SK-N-SH (cell line): ENCODE measurements around the gene BBOX1. TPM values are rescaled to one million over a fixed set of nuclear protein-coding genes. Genes with fewer than 3 reads are reported as not detected.

Experiments
- CTCF ChIA-PET: fragments of 300-600, 350-600 bp; formaldehyde crosslinking; extraction: SDS; loops from one replicate; lab custom pipeline; 2021; lab: Yijun Ruan, JAX
- POLR2A ChIA-PET: fragments of 350-600 bp; sonication (Branson Sonifier 250); formaldehyde crosslinking; extraction: SDS; loops from one replicate; lab custom pipeline; 2020; ENCODE audit warnings: antibody characterized with exemption, inconsistent platforms; lab: Yijun Ruan, JAX
- DNase-seq: peaks from one replicate; pipeline ENCODE4 v3.0.0; 2012
- H2AFZ ChIP-seq: fragments of 200-600 bp; sonication (generic); 2 replicates; pipeline ENCODE4 v1.8.1; 2016; ENCODE audit warnings: antibody characterized with exemption, mild to moderate bottlenecking, low read depth
- H3F3A ChIP-seq: fragments of 200-600 bp; sonication (generic); replicated peaks from 2 replicates; pipeline ENCODE3; 2016; ENCODE audit warnings: antibody characterized with exemption, mild to moderate bottlenecking; ENCODE audit not compliant: insufficient read depth
- H3K27ac ChIP-seq, 2 experiments: fragments of 200-500 bp in 1 of 2; fragments of 200-600 bp in 1 of 2; sonication (Bioruptor generic) in 1 of 2; sonication (generic), shearing (Covaris generic) in 1 of 2; 2 replicates each; pipeline versions ENCODE4 v1.5.1 to v1.6.1; 2014 to 2016; ENCODE audit warnings: low read depth in 2 of 2, inconsistent platforms in 1 of 2, low read length in 1 of 2, mild to moderate bottlenecking in 1 of 2, mixed read lengths in 1 of 2
- H3K27me3 ChIP-seq: fragments of 200-600 bp; sonication (generic), shearing (Covaris generic); 2 replicates; pipeline ENCODE4 v1.6.1; 2016; ENCODE audit warnings: mixed run types; ENCODE audit not compliant: insufficient read depth
- H3K36me3 ChIP-seq, 2 experiments: fragments of 200-500 bp in 1 of 2; fragments of 200-600 bp in 1 of 2; sonication (Bioruptor generic) in 1 of 2; sonication (generic) in 1 of 2; replicated peaks in 1 of 2; 2 replicates each; pipeline versions ENCODE3 to v1.5.1; 2014 to 2016; ENCODE audit warnings: low read length in 1 of 2, mild to moderate bottlenecking in 1 of 2; ENCODE audit not compliant: insufficient read depth in 2 of 2, control insufficient read depth in 1 of 2
- H3K4me1 ChIP-seq, 2 experiments: fragments of 200-500 bp in 1 of 2; fragments of 200-600 bp in 1 of 2; sonication (Bioruptor generic) in 1 of 2; sonication (generic), shearing (Covaris generic) in 1 of 2; 2 replicates each; pipeline versions ENCODE4 v1.5.1 to v1.6.1; 2014 to 2016; ENCODE audit warnings: low read depth in 1 of 2, low read length in 1 of 2, mixed run types in 1 of 2; ENCODE audit not compliant: insufficient read depth in 2 of 2, control insufficient read depth in 1 of 2
- H3K4me2 ChIP-seq: fragments of 200-600 bp; sonication (generic), shearing (Covaris generic); 2 replicates; pipeline ENCODE4 v1.6.1; 2017; ENCODE audit warnings: mixed run types
- H3K4me3 ChIP-seq, 2 experiments: fragments of 200-500 bp in 1 of 2; fragments of 200-600 bp in 1 of 2; sonication (Bioruptor generic) in 1 of 2; sonication (generic), shearing (Covaris generic) in 1 of 2; 2 replicates each; pipeline versions ENCODE4 v1.5.1 to v1.8.1; 2014 to 2016; ENCODE audit warnings: low read depth in 2 of 2, inconsistent platforms in 1 of 2, low read length in 1 of 2, mild to moderate bottlenecking in 1 of 2, mixed read lengths in 1 of 2, moderate library complexity in 1 of 2
- H3K79me2 ChIP-seq: fragments of 200-600 bp; sonication (generic); 2 replicates; pipeline ENCODE4 v1.8.1; 2017; ENCODE audit warnings: mild to moderate bottlenecking; ENCODE audit not compliant: insufficient read depth
- H3K9ac ChIP-seq: fragments of 200-600 bp; sonication (generic); 2 replicates; pipeline ENCODE4 v1.6.1; 2017; ENCODE audit warnings: mixed run types
- H3K9me2 ChIP-seq: fragments of 200-600 bp; sonication (generic); 2 replicates; pipeline ENCODE4 v1.6.1; 2017; ENCODE audit warnings: mixed run types
- H3K9me3 ChIP-seq: fragments of 200-600 bp; sonication (generic); 2 replicates; pipeline ENCODE4 v1.6.1; 2017; ENCODE audit warnings: mixed run types, mild to moderate bottlenecking, moderate library complexity
- H4K20me1 ChIP-seq: fragments of 200-600 bp; sonication (generic); 2 replicates; pipeline ENCODE4 v1.6.1; 2017; ENCODE audit warnings: mild to moderate bottlenecking, mixed run types; ENCODE audit not compliant: insufficient read depth
- ELF1 ChIP-seq: IDR thresholded peaks from 2 replicates; pipeline ENCODE4 v1.4.0; 2012
- FOSL2 ChIP-seq: IDR thresholded peaks from 2 replicates; pipeline ENCODE4 v1.4.0; 2012; ENCODE audit warnings: low read depth, mild to moderate bottlenecking, moderate library complexity, borderline replicate concordance
- FOXJ3 ChIP-seq: sonication (generic); formaldehyde crosslinking; IDR thresholded peaks from 2 replicates; pipeline ENCODE4 v1.5.1; 2020; ENCODE audit warnings: mild to moderate bottlenecking, missing genetic modification reagents
- FOXM1 ChIP-seq: IDR thresholded peaks from 2 replicates; pipeline ENCODE4 v1.4.0; 2012; ENCODE audit warnings: low read depth, mild to moderate bottlenecking
- GABPA ChIP-seq: IDR thresholded peaks from 2 replicates; pipeline ENCODE4 v1.4.0; 2012; ENCODE audit warnings: low read depth, mild to moderate bottlenecking
- JUND ChIP-seq: IDR thresholded peaks from 2 replicates; pipeline ENCODE4 v1.4.0; 2012
- MAX ChIP-seq: IDR thresholded peaks from 2 replicates; pipeline ENCODE4 v1.4.0; 2012; ENCODE audit warnings: low read depth
- MEF2A ChIP-seq: IDR thresholded peaks from 2 replicates; pipeline ENCODE4 v1.4.0; 2012; ENCODE audit warnings: low read depth, borderline replicate concordance
- NFIC ChIP-seq: IDR thresholded peaks from 2 replicates; pipeline ENCODE4 v1.4.0; 2012; ENCODE audit warnings: borderline replicate concordance
- POLR2AphosphoS5 ChIP-seq: IDR thresholded peaks from 2 replicates; pipeline ENCODE4 v1.6.1; 2012; ENCODE audit warnings: low read depth, low read length
- RFX5 ChIP-seq: IDR thresholded peaks from 2 replicates; pipeline ENCODE4 v1.6.1; 2012; ENCODE audit warnings: mild to moderate bottlenecking, improper control_type of control experiment, low read length
- RXRA ChIP-seq: IDR thresholded peaks from 2 replicates; pipeline ENCODE4 v1.4.0; 2012; ENCODE audit warnings: low read depth, mild to moderate bottlenecking, borderline replicate concordance
- TAF1 ChIP-seq: IDR thresholded peaks from 2 replicates; pipeline ENCODE4 v1.6.1; 2012; ENCODE audit warnings: low read depth, mild to moderate bottlenecking, low read length, moderate library complexity, borderline replicate concordance
- YY1 ChIP-seq: IDR thresholded peaks from 2 replicates; pipeline ENCODE4 v1.4.0; 2012; ENCODE audit warnings: low read depth, mild to moderate bottlenecking
- WGBS: methylation state at CpG from one replicate; pipeline ENCODE4 v1.1.6; 2017; ENCODE audit warnings: low lambda C conversion rate; 5-methylcytosine and 5-hydroxymethylcytosine counted together
- polyA plus RNA-seq, 3 experiments: library from polyadenylated mRNA; depleted of rRNA; stranded (reverse); fragments of >200 nt; gene quantifications; 2 replicates each; pipeline ENCODE4 v1.2.3, GENCODE V29; 2012
- TF ChIP-seq, protein P1 (sequence below): IDR thresholded peaks from 2 replicates; pipeline ENCODE4 v1.4.0; 2012; ENCODE audit warnings: low read depth, borderline replicate concordance
- TF ChIP-seq, protein P2 (sequence below): fragments of 200-600 bp; sonication (generic); IDR thresholded peaks from 2 replicates; pipeline ENCODE4 v1.6.1; 2017; ENCODE audit warnings: antibody characterized with exemption, mild to moderate bottlenecking, moderate library complexity
- TF ChIP-seq, protein P3 (sequence below): IDR thresholded peaks from 2 replicates; pipeline ENCODE4 v1.4.0; 2012; ENCODE audit warnings: low read depth, borderline replicate concordance
- TF ChIP-seq, protein P4 (sequence below): IDR thresholded peaks from 2 replicates; pipeline ENCODE4 v1.6.1; 2012; ENCODE audit warnings: mild to moderate bottlenecking, low read depth, low read length, moderate library complexity

The BBOX1 gene
- polyA plus RNA-seq, 1 of the 3 experiments (the other 2 are of a cell fraction) = 0.02 TPM

- Histone ChIP-seq H3K9ac (no peak overlapping the region), H4K20me1 (no peaks in the 10 kb centered on the region), H3K27me3 (no peaks in the 10 kb centered on the region), H3K36me3 (no peaks in the 10 kb centered on the region), H3K4me3 (no peak overlapping the region), H3K4me2 (no peak overlapping the region), H3K79me2 (no peaks in the 10 kb centered on the region), H3F3A (peaks cover 4% of the 10 kb centered on the region), H2AFZ (no peak overlapping the region), H3K9me2 (no peaks in the 10 kb centered on the region), H3K9me3 (no peaks in the 10 kb centered on the region), H3K4me1 (no peaks in the 10 kb centered on the region)
- DNase-seq = no peak
- WGBS = 11% methylated on average over 2 of the region's 2 CpGs
- CTCF ChIA-PET = interaction anchor here (0.9 to 1.7 kb wide), 3 partner anchors 20 to 413 kb away, joined by 3 to 9 read pairs (median 7); no protein-coding TSS in a partner anchor
- POLR2A ChIA-PET = no interaction called here
- TF ChIP-seq NFIC = no peak
- TF ChIP-seq, protein P1, sequence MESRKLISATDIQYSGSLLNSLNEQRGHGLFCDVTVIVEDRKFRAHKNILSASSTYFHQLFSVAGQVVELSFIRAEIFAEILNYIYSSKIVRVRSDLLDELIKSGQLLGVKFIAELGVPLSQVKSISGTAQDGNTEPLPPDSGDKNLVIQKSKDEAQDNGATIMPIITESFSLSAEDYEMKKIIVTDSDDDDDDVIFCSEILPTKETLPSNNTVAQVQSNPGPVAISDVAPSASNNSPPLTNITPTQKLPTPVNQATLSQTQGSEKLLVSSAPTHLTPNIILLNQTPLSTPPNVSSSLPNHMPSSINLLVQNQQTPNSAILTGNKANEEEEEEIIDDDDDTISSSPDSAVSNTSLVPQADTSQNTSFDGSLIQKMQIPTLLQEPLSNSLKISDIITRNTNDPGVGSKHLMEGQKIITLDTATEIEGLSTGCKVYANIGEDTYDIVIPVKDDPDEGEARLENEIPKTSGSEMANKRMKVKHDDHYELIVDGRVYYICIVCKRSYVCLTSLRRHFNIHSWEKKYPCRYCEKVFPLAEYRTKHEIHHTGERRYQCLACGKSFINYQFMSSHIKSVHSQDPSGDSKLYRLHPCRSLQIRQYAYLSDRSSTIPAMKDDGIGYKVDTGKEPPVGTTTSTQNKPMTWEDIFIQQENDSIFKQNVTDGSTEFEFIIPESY = no peak
- TF ChIP-seq, protein P2, sequence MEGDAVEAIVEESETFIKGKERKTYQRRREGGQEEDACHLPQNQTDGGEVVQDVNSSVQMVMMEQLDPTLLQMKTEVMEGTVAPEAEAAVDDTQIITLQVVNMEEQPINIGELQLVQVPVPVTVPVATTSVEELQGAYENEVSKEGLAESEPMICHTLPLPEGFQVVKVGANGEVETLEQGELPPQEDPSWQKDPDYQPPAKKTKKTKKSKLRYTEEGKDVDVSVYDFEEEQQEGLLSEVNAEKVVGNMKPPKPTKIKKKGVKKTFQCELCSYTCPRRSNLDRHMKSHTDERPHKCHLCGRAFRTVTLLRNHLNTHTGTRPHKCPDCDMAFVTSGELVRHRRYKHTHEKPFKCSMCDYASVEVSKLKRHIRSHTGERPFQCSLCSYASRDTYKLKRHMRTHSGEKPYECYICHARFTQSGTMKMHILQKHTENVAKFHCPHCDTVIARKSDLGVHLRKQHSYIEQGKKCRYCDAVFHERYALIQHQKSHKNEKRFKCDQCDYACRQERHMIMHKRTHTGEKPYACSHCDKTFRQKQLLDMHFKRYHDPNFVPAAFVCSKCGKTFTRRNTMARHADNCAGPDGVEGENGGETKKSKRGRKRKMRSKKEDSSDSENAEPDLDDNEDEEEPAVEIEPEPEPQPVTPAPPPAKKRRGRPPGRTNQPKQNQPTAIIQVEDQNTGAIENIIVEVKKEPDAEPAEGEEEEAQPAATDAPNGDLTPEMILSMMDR = no peak
- no peak for TF ChIP-seq POLR2AphosphoS5
- TF ChIP-seq JUND = no peak
- no peak for TF ChIP-seq FOXM1
- TF ChIP-seq FOXJ3 (CRISPR knock-in tag) = no peak
- no peak for TF ChIP-seq MAX
- no peak for TF ChIP-seq YY1
- no peak for TF ChIP-seq RFX5
- TF ChIP-seq ELF1 = no peak
- no peak for TF ChIP-seq TAF1
- TF ChIP-seq GABPA = no peak
- no peak for TF ChIP-seq FOSL2
- TF ChIP-seq, protein P3, sequence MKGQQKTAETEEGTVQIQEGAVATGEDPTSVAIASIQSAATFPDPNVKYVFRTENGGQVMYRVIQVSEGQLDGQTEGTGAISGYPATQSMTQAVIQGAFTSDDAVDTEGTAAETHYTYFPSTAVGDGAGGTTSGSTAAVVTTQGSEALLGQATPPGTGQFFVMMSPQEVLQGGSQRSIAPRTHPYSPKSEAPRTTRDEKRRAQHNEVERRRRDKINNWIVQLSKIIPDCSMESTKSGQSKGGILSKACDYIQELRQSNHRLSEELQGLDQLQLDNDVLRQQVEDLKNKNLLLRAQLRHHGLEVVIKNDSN = no peak
- TF ChIP-seq MEF2A = no peak
- TF ChIP-seq RXRA = no peak
- TF ChIP-seq, protein P4, sequence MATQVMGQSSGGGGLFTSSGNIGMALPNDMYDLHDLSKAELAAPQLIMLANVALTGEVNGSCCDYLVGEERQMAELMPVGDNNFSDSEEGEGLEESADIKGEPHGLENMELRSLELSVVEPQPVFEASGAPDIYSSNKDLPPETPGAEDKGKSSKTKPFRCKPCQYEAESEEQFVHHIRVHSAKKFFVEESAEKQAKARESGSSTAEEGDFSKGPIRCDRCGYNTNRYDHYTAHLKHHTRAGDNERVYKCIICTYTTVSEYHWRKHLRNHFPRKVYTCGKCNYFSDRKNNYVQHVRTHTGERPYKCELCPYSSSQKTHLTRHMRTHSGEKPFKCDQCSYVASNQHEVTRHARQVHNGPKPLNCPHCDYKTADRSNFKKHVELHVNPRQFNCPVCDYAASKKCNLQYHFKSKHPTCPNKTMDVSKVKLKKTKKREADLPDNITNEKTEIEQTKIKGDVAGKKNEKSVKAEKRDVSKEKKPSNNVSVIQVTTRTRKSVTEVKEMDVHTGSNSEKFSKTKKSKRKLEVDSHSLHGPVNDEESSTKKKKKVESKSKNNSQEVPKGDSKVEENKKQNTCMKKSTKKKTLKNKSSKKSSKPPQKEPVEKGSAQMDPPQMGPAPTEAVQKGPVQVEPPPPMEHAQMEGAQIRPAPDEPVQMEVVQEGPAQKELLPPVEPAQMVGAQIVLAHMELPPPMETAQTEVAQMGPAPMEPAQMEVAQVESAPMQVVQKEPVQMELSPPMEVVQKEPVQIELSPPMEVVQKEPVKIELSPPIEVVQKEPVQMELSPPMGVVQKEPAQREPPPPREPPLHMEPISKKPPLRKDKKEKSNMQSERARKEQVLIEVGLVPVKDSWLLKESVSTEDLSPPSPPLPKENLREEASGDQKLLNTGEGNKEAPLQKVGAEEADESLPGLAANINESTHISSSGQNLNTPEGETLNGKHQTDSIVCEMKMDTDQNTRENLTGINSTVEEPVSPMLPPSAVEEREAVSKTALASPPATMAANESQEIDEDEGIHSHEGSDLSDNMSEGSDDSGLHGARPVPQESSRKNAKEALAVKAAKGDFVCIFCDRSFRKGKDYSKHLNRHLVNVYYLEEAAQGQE = no peak
- TF ChIP-seq, all 33 proteins: peak for 0
- no peak overlapping the region for H3K27ac ChIP-seq
Measured at GRCh38 chr11:27166130-27166529, 125.5 kb downstream of the BBOX1 start.
